Posterior vena cava (tissue), 2 donors: ENCODE data around the gene ZNF71. TPM values are rescaled to one million over a fixed set of nuclear protein-coding genes. Genes with fewer than 3 reads are reported as not detected.

Source experiments
- DNase-seq: peaks from one replicate; pipeline ENCODE4 v3.0.0-alpha.2; 2020; ENCODE audit warnings: low spot score
- intact Hi-C, 2 donors: fragments of 100-400 bp; cut with DNase I; formaldehyde crosslinking; loops; one replicate each; pipeline versions ENCODE4 v1.14.1 to v1.14.2; 2022 to 2023
- long read RNA-seq, 2 donors: library from polyadenylated mRNA; unstranded; transcript quantifications; one replicate each; pipeline ENCODE4 v2.0.0, GENCODE V29; 2020 to 2021
- total RNA-seq, 2 donors: library from RNA; stranded (reverse); fragmentation: NEBNext Ultra II Directional; extraction: Animal tissue kit (Norgen Biotek cat#: 25700); gene quantifications; one replicate each; pipeline ENCODE4 v1.2.1, GENCODE V29; 2021
- donor health status: DM: yes; HTN: yes; CAD: no.
- donor health status: DM: yes; HTN: yes; CAD: no.

The ZNF71 gene
- total RNA-seq, result 10 to 100 TPM in 1 of 2 donors, 1 to 10 TPM in 1; 8.4 to 11.1 TPM
- long read RNA-seq, donor 1, full-length matches to known transcripts, result 7 of 10 reads
- long read RNA-seq, donor 1, partial matches to known transcripts, result 0 of 10 reads
- long read RNA-seq, donor 1, other reads (novel, unspliced or antisense), result 3 of 10 reads
- long read RNA-seq, donor 2, full-length matches to known transcripts, result 26 of 45 reads
- long read RNA-seq, donor 2, partial matches to known transcripts, result 18 of 45 reads
- long read RNA-seq, donor 2, other reads (novel, unspliced or antisense), result 1 of 45 reads

DNA sequence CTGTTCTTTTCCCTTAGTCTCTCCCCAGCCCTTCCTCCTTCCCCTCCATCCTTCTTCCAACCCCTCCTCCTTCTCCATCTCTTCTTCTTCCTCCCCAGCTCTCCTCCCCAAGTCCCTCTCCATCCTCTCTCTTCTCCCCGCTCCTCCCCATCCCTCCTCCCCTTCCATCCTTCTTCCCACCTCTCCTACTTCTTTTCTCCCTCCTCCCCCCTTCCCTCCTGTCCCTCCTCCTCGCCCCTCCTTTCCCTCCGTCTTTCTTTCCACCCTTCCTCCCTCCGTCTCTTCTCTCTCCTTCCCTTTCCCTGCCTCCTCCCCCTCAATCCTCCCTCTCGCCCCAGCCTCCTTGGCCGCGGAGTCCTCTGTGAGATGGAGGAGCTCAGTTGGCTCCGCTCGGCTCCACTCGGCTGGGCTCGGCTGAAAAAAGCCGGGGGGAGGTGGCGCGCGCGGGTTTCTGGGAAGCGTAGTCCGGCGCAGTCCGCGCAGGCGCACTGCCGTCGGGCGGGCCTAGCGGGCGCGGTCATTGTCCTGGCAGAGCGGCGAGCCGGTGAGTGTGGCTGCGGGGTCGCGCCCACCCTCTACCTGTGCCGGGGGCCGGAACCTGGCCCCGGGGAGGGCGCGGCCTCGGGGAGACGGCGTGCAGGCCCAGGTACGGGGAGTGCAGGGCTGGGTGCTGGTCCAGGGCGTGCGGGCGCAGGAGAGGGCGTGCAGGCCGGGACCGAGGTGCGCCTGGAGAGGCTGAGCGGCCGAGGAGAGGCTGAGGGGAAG is at the start of gene ZNF71:
ZNF71 (plus strand) TSS at position 520 of the 765 bp plus-strand sequence. CDS start 6,257 bp downstream, outside the sequence.
- peak; percentile 98 for DNase-seq
- intact Hi-C loops, result no loop called here

DNA sequence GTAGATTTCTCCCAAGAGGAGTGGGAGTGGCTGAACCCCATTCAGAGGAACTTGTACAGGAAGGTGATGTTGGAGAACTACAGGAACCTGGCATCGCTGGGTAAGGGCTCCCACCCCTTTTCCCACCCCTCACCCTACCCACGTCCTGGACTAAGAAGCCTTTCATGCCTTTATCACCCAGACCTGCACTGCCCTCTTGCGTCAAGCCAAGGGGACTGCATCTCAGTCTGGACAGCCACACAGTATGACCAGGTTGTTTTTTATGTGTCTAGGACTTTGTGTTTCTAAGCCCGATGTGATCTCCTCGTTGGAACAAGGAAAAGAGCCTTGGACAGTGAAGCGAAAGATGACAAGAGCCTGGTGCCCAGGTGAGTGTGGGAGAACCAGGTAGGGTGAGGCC is 47.6 kb upstream of the ZNF71 start:
- intact Hi-C loops, result no loop called here

DNA sequence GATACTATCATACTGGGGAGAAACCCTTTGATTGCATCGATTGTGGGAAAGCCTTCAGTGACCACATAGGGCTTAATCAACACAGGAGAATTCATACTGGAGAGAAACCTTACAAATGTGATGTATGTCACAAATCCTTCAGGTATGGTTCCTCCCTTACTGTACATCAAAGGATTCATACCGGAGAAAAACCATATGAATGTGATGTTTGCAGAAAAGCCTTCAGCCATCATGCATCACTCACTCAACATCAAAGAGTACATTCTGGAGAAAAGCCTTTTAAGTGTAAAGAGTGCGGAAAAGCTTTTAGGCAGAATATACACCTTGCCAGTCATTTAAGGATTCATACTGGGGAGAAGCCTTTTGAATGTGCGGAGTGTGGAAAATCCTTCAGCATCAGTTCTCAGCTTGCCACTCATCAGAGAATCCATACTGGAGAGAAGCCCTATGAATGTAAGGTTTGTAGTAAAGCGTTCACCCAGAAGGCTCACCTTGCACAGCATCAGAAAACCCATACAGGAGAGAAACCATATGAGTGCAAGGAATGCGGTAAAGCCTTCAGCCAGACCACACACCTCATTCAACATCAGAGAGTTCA is 40.7 kb upstream of the ZNF71 start:
- DNase-seq, result no peak
- intact Hi-C loops, result no loop called here

More for the DNA sequence above, 47.6 kb upstream of the ZNF71 start:
- no peak for DNase-seq

DNA sequence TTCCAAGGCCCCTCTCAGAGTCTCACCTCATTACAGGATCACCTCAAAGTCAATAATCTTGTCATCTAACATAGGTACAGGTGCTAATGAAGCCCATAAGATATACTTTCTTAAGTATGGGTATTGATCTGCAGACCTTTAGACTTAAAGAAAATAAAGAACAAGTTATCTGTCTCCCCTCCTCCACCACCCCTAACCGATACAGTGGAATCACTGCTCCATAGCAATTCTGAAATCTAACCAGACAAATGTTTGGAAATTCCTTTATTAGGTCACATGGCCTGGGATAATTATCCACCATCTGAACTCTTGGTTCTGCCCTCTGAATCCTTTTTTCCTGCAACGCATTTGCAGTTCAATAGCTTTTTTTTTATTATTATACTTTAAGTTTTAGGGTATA is 32.3 kb upstream of the ZNF71 start:
- intact Hi-C loops, result no loop called here
- no peak for DNase-seq

DNA sequence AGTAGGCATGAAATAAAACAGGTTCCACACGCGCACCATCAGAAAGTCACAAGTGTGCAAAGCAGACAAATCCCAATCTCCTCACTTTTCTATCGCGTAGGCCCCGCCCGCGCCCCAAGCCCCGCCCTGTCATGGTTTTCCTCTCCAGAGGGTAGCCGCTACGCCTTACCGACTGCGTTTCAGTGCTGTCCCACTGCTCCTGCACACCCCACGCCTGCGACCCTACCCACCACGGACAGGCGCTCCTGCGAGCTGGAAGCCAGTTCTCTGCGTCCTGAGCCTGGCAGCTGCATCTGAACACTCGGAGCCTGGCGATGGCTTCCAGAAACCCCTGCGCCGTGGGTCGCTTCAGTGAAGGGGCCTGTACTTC is 28.2 kb upstream of the ZNF71 start:
- intact Hi-C loops, result no loop called here
- DNase-seq, result peak; percentile 84

DNA sequence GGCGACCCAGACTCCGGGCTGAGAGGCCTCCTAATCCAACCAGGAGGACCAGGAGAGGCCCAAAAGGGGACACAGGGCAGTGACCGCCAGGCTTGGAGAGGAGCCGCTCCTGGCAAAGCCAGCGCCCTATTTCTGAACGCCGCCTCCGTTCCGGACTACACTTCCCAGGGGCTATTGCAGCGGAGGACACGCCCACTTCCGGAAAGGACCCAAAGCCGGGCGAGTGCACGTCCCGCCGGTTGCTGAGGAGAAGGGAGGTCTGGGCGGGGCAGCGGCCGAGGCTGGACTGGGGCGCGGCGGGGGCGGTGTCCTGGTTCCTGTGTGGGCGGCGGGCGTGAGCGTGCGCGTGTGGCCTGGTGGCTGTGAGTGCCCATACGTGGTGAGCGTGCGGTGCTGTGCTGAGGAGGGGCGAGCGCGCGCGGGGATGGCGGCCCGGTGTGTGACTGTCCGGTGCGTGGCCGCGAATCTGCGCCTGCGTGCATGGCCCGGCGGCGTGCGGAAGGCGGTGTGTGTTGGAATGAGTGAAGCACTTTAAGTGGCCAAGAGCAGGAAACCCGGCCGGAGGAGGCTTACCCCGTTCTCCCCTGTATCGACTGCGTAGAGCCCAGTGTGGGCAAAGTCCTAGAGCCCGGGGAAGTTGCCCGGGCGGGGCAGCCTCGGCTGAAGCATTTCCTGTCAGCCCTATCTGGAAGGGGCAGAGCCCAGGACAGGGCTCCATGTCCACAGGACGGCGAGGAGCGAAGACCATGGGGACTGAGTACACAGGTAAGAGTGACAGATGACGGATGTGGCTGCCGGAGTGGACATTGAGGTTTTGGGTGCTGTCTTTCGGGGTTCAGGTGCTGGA is 27.6 kb upstream of the ZNF71 start, which contains the start of gene ZNF470:
ZNF470 (plus strand) TSS at position 195 of the 847 bp plus-strand sequence. CDS start 2,844 bp downstream, outside the sequence.
- intact Hi-C loops, result no loop called here
- DNase-seq, result peak; percentile 98

DNA sequence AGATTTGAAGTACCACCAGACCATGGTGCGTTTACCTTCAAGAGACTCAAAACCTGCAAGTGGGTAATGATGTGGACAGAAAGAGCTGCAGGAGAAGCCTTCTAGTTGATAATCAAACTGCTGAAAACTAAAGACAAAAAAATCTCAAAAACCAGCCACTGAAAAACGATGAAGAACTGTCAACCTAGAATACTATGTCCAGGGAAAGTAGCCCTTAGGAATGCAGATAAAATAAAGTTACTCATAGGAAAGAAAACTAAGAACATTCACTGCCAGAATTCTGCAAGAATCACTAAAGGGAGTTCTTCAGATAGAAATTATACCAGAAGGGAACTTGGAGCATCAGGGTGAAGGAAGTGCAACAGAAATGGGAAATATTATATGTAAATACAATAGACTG is 22.5 kb upstream of the ZNF71 start:
- intact Hi-C loops, result no loop called here
- no peak for DNase-seq

DNA sequence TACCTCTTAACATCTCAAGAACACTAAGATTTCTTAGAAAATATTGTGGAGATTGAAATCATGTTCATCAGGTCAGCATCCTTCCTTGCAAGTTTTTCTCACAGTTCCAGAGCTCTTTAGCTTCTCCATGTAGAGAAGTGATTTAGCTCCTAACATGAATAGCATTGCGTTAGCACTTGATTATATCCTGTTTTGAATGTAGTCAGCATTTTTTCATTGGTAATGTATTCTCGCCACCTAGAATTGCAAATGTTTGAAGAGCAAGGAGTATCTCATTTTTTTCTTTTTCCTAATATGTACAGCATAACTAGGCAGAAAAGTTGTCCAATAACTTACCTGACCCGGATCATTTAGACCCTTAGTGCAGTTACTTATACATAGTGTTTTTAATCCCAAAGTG is 21.2 kb upstream of the ZNF71 start:
- intact Hi-C loops, result no loop called here

DNA sequence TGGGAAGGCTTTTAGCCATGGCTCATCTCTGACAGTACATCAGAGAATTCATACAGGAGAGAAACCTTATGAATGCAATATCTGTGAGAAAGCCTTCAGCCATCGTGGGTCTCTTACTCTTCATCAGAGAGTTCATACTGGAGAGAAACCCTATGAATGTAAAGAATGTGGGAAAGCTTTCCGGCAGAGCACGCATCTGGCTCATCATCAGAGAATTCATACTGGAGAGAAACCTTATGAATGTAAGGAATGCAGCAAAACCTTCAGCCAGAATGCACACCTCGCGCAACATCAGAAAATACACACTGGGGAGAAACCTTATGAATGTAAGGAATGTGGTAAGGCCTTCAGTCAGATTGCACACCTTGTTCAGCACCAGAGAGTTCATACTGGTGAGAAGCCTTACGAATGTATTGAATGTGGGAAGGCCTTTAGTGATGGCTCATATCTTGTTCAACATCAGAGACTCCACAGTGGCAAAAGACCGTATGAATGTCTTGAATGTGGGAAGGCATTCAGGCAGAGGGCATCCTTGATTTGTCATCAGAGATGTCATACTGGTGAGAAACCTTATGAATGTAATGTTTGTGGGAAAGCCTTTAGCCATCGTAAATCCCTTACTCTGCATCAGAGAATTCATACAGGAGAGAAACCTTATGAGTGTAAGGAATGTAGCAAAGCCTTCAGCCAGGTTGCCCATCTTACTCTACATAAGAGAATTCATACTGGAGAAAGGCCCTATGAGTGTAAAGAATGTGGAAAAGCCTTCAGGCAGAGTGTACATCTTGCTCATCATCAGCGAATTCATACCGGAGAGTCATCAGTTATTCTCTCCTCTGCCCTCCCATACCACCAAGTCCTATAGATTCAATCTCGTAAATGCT is 17.1 kb upstream of the ZNF71 start:
- intact Hi-C loops, result loop anchor here in 1 of 2 donors (1.0 kb wide), 1 partner anchor 7 kb away; no protein-coding TSS in a partner anchor
- DNase-seq, result no peak

More for the DNA sequence above, 21.2 kb upstream of the ZNF71 start:
- no peak for DNase-seq

DNA sequence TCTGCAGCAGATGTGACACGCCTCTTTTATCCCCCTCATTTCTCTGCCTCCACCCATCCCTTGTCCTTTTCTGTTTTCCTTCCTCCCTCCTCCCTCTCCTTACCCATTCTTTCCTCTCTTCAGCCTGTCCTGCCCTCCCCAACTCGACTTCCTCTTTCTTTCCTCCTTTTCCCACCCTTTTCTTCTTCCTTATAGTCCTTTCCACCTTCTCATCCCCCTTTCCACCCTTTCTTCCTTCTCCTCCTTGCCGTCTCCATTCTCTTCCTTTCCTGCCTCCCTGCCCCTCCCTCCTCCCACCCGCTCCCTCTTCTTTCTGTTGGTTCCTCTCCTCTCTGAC is 688 bp upstream of the ZNF71 start:
- no peak for DNase-seq
- intact Hi-C loops, result no loop called here

DNA sequence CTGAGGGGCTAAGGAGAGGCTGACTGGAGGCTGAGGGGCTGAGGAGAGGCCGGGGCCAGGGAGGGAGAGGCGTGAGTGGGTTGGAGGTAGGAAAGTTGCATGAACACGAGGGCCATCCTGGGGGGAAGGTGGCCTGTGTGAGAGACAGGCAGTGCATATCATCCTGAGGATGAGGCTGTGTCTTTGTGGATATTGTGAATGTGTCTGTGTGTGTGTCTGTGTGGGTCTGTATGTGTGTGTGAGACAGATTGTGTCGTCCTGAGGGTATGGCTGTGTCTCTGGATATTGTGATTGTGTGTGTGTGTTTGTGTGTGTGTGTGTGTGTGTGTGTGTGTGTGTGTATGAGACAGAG is 422 bp downstream of the ZNF71 start:
- DNase-seq, result no peak
- intact Hi-C loops, result no loop called here

DNA sequence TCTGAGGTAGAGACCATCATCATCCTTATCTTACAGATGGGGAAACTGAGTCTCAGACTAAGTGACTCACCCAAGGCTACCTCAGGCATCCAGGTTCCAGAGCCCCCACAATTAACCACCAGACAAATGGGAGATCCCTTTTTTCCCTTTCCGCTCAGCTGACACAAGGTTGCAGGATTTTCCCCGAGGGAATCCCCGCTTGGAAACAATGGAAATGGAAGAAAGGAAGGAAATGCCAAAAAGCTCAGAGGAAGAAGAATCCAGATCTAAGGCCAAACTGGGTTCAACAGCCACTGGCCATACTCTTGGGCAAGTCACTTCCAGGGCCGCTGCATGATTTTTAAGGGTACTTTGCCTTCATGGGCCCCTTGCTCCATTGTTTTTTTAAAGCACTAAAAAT is 1.6 kb downstream of the ZNF71 start:
- DNase-seq, result no peak
- intact Hi-C loops, result no loop called here

DNA sequence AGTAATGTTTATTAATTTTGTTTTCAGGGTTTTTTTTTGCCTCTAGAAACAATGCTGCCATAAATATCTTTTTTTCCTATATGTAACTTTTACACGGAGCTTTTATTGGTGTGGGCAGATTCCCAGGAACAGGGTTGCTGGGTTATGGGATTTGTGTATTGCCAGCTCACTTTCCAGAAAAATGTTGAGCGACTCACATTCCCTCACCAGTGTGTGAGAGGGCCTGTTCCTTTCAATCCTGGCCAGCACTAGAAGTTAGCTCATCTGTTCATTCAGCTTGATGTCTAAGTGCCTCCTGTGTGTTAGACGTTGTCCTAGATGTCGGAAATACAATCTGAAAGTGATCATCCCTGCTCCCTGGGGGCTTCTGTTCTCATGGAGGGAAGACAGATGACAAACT is 2.6 kb downstream of the ZNF71 start:
- no peak for DNase-seq
- intact Hi-C loops, result no loop called here

DNA sequence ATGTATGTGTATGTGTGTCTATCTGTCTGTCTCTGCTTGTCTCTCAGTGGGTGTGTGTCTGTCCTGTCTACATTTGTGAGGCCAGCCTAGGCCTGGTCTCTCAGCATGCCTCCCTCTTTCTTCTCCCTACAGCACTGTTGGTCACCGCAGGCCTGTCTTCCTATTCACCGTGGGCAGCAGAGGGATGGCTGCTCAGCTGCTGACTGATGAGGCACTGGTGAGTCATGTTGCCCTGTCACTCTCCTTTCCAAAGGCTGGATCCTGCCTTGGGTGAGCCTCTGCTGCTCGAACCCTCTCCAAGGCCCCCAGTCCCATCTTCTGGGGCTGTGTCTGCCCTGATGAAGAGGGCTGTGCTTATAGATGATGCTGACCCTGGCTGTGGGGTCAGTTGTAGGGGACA is 6.3 kb downstream of the ZNF71 start:
- DNase-seq, result no peak
- intact Hi-C loops, result no loop called here

DNA sequence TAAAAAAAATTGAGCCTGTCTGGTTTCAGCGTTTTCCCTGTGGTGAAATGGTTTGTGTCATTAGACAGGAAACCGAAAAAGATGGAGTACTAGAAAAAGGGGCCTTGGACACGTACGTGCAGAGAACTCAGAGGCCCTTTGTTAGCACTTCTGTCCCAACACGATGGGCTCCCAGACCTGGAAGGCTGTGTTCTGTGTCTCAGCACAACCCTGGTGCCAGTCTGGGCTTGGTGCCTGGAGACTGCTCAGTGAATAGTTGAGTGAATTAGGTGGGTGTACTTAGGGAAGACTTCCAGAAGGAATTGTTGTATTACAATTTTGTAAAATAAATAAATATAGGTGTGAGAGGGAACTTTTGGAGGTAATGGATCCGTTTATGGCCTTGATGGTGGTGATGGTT is 8.7 kb downstream of the ZNF71 start:
- no peak for DNase-seq
- intact Hi-C loops, result no loop called here

DNA sequence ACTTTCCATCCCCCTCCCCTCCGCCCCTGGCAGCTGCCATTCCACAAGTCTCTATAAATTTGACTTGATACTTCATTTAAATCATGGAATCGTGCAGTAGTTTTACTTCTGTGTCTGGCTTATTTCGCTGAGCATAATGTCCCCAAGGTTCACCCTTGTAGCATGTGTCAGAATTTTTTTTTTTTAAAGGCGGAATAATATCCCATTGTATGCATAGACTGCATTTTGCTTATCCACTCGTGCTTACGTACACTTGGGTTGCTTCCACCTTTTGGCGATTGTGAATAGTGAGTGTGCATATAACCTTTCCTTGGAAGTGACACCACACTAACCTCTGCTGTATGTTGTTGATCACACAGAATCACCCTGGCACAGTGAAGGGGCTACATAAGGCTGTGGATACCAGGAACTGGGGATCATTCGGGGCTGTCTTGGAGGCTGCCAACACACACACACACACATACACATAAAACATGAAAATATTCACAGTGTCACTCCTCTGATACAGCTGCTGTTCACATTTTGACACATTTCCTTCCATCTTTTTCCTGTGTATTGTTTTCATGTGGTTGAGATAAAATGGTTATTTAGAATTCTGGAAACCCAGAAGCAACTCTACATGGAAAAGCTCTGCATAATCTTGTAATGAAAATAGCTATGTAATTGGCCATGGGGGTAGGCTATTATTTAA is 13.3 kb downstream of the ZNF71 start:
- intact Hi-C loops, result no loop called here
- DNase-seq, result no peak

DNA sequence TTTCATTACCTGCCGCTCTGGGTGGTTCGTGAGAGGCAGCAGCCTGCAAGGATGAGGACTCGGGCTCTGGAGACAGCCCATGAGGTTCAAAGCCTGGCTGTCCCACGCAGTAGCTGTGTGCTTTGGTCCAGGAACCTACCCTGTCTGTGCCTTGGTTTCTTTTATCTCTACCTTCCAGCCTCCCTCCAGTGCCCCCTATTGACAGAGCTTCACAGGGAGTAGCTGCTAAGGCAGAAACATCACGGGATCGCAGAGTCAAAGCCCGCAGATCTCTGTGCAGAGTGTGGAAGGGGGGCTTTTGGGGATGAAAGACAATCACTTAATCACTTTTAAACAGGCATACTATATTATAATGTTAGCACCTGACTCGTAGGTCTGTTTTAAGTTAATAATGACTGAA is 16.2 kb downstream of the ZNF71 start:
- no peak for DNase-seq
- intact Hi-C loops, result no loop called here

DNA sequence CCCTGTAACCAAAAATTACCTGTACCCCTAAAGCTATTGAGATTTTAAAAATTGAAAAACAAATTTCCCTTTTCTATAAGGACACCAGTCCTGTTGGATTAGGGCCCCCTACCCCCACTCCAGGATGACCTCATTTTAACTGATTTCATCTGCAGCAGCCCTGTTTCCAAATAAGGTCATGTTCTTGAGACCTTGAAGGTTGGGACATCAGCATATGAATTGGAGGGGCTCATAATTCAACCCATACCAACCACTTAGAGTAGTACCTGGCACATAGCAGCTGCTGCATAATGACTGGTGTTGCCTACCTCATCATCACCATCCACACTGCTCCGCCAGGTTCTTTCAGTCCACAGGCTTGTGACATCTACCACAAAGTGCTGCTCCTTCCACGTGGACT is 17.6 kb downstream of the ZNF71 start:
- DNase-seq, result no peak

More for the DNA sequence above, 17.6 kb downstream of the ZNF71 start:
- intact Hi-C loops, result no loop called here
